ENCODE results near the gene ATP8A2. TPM values are rescaled to one million over a fixed set of nuclear protein-coding genes. Genes with fewer than 3 reads are reported as not detected.

The ATP8A2 gene
- total RNA-seq, 1 experiment from 2014 or later, result 0.26 TPM

DNA sequence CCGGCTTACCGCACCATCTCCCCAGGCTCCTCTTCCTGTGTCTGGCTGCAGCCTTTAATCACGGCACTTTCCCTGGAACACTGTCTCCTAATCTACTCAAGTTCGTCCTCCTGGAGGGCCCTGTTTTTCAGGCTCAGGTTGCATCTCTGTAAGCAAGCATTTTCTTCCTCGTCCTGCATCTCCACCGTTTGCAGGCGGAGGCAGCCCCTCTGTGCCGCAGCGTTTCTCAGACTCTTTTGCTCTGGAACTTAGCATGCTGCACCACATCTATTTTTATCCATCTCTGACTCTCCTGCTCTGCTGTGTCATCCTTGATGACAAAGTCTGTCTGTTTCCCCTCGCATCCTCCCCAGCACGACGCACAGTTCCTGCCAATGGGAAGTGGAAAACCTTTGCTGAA, 117.5 kb downstream of the ATP8A2 start:
- Mint-ChIP-seq H3K4me3 (ENCODE audit: unreplicated experiment) (no peak overlapping the region), H3K9me3 (ENCODE audit: unreplicated experiment) (no peaks in the 10 kb centered on the region), H3K27ac (ENCODE audit: low read depth, unreplicated experiment) (no peak overlapping the region), H3K27me3 (ENCODE audit: insufficient read depth, unreplicated experiment) (peaks cover 31% of the 10 kb centered on the region), H3K4me1 (ENCODE audit: insufficient read depth, unreplicated experiment) (no peaks in the 10 kb centered on the region), H3K36me3 (ENCODE audit: insufficient read depth, unreplicated experiment) (no peaks in the 10 kb centered on the region)
- no peak for DNase-seq (ENCODE audit: unreplicated experiment)
- ChIA-PET CTCF (no interaction called here), POLR2A (no interaction called here)
- TF ChIP-seq, protein P1, sequence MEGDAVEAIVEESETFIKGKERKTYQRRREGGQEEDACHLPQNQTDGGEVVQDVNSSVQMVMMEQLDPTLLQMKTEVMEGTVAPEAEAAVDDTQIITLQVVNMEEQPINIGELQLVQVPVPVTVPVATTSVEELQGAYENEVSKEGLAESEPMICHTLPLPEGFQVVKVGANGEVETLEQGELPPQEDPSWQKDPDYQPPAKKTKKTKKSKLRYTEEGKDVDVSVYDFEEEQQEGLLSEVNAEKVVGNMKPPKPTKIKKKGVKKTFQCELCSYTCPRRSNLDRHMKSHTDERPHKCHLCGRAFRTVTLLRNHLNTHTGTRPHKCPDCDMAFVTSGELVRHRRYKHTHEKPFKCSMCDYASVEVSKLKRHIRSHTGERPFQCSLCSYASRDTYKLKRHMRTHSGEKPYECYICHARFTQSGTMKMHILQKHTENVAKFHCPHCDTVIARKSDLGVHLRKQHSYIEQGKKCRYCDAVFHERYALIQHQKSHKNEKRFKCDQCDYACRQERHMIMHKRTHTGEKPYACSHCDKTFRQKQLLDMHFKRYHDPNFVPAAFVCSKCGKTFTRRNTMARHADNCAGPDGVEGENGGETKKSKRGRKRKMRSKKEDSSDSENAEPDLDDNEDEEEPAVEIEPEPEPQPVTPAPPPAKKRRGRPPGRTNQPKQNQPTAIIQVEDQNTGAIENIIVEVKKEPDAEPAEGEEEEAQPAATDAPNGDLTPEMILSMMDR (IDR thresholded peaks at IDR 0.05; ENCODE audit: unreplicated experiment), result no peak
- intact Hi-C loops (cut with micrococcal nuclease), result no loop called here
- no TSS peak for BruUV-seq (replicated peaks)

DNA sequence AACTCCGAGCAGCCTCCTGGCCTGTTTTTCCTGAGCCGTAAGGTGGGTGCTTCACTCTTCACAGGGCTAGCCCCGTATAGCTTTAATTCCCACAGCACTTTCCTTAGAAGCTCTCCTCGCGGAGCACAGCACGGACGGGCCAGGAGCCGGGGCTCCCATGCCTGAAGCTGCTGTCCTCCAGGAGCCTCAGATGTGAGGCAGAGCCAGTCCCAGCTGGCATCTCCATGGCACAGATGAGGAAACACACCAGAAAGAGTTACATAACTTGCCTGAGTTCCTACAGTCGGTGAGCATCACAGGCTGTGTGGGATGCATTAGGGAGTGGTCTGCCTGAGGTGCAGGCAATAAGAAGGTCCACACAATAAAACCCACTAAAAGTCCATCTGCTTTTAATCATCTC, 118.5 kb downstream of the ATP8A2 start:
- Mint-ChIP-seq H3K27ac (ENCODE audit: low read depth, unreplicated experiment) (no peak overlapping the region), H3K9me3 (ENCODE audit: unreplicated experiment) (no peaks in the 10 kb centered on the region), H3K4me1 (ENCODE audit: insufficient read depth, unreplicated experiment) (peaks cover 4% of the 10 kb centered on the region), H3K27me3 (ENCODE audit: insufficient read depth, unreplicated experiment) (peaks cover 41% of the 10 kb centered on the region), H3K36me3 (ENCODE audit: insufficient read depth, unreplicated experiment) (no peaks in the 10 kb centered on the region), H3K4me3 (ENCODE audit: unreplicated experiment) (no peak overlapping the region)
- CTCF ChIA-PET, result no interaction called here
- POLR2A ChIA-PET, result no interaction called here
- no peak for DNase-seq (ENCODE audit: unreplicated experiment)
- BruUV-seq (replicated peaks), result no TSS peak
- TF ChIP-seq, protein P1 (IDR thresholded peaks at IDR 0.05; ENCODE audit: unreplicated experiment), result no peak
- intact Hi-C loops (cut with micrococcal nuclease), result no loop called here

DNA sequence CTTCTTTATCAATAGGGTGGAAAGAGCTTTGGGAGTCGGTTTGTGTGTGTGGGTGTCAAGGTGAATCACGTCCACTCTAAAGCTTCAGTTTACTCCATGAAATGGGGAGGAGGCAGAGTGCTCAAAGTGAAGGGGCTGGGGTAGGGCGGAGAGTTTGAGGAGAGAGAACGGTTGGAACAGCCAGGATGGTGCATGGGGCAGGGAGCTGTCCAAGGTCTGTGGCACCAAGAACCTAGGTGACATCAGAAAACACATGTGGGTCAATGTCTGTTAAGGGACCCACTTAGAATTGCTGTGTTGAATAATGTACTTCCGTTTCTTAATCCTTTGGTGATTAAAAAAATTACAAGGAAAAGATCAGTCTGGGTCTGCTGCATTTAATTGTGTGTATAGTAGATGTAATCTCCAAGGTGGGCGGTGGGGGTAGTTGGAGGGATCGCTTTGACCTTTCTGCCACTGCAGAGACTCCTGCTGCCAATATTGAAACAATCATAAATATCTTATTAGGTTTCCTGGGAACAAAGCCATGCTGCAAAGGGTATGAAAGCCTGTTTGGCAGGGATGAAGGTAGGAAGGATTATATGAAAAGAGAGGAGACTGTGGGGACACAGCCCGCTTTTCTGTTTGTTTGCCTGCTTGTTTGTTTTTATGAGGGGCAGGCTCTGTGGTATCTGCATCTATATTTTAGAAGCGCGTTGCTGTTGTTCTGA, 122.3 kb downstream of the ATP8A2 start:
- ChIA-PET POLR2A (interaction anchor here (0.8 kb wide), 1 partner anchor 89 kb away, joined by 3 read pairs; no protein-coding TSS in a partner anchor), CTCF (interaction anchor here (1.8 kb wide), 1 partner anchor 118 kb away, joined by 7 read pairs; no protein-coding TSS in a partner anchor)
- BruUV-seq (replicated peaks), result no TSS peak
- H3K36me3 Mint-ChIP-seq (ENCODE audit: insufficient read depth, unreplicated experiment), result no peaks in the 10 kb centered on the region
- H3K27ac Mint-ChIP-seq (ENCODE audit: low read depth, unreplicated experiment), result no peak overlapping the region
- DNase-seq (ENCODE audit: unreplicated experiment), result no peak
- H3K9me3 Mint-ChIP-seq (ENCODE audit: unreplicated experiment), result no peaks in the 10 kb centered on the region
- peaks cover 50% of the 10 kb centered on the region for H3K27me3 Mint-ChIP-seq (ENCODE audit: insufficient read depth, unreplicated experiment)
- intact Hi-C loops (cut with micrococcal nuclease), result no loop called here
- peaks cover 4% of the 10 kb centered on the region for H3K4me1 Mint-ChIP-seq (ENCODE audit: insufficient read depth, unreplicated experiment)
- H3K4me3 Mint-ChIP-seq (ENCODE audit: unreplicated experiment), result no peak overlapping the region
- TF ChIP-seq, protein P1 (IDR thresholded peaks at IDR 0.05; ENCODE audit: unreplicated experiment), result no peak

DNA sequence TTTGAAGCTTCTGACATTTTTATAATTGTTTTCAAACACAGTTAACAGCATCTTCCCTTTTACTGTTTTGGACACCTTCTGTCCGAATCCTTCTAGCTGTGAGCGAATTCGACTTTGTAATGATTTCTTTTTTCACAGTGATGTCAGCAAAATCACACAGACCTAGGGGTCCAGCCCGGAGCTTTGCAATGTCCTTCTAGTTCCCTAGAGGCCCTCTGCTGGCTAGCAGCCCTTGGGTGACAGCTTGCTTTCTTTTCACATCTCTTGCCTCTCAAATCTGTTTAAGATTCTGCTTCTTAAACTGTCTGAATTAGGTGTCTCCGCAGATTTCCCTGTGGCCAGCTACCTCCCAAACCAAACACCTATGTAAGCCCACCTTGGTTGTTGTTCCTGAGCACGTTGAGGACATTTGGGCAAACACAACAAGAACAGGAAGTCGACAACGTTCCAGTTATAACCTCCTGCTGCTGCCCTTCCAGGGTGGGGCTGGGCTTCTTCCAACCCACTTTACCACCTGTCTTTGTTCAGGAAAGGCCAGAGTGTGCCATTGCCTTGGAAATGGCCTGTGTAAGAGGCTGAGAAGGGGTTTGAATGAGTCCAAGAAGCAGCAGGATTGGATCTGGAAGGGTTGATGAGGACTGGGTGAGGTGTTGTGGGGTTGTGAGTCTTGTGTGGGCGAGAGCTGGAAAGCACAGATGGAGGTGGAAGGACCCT, 123.1 kb downstream of the ATP8A2 start:
- H3K36me3 Mint-ChIP-seq (ENCODE audit: insufficient read depth, unreplicated experiment), result no peaks in the 10 kb centered on the region
- intact Hi-C loops (cut with micrococcal nuclease), result no loop called here
- POLR2A ChIA-PET, result interaction anchor here (0.8 kb wide), 1 partner anchor 88 kb away, joined by 3 read pairs; no protein-coding TSS in a partner anchor
- DNase-seq (ENCODE audit: unreplicated experiment), result no peak
- H3K4me1 Mint-ChIP-seq (ENCODE audit: insufficient read depth, unreplicated experiment), result peaks cover 4% of the 10 kb centered on the region
- no peaks in the 10 kb centered on the region for H3K9me3 Mint-ChIP-seq (ENCODE audit: unreplicated experiment)
- no peak overlapping the region for H3K27ac Mint-ChIP-seq (ENCODE audit: low read depth, unreplicated experiment)
- no peak overlapping the region for H3K4me3 Mint-ChIP-seq (ENCODE audit: unreplicated experiment)
- H3K27me3 Mint-ChIP-seq (ENCODE audit: insufficient read depth, unreplicated experiment), result peaks cover 50% of the 10 kb centered on the region
- CTCF ChIA-PET, result interaction anchor here (1.4 to 1.8 kb wide), 2 partner anchors 79 to 119 kb away, joined by 4 to 7 read pairs; no protein-coding TSS in a partner anchor
- TF ChIP-seq, protein P1 (IDR thresholded peaks at IDR 0.05; ENCODE audit: unreplicated experiment), result no peak
- BruUV-seq (replicated peaks), result no TSS peak

Data from MCF 10A (cell line).